DND-41 (cell line): ENCODE data around the gene GAS2.

Source experiments
- CTCF ChIP-seq: IDR thresholded peaks from 2 replicates; pipeline ENCODE4 v1.5.1; 2012; ENCODE audit warnings: borderline replicate concordance, low read length, moderate library complexity, mild to moderate bottlenecking; ENCODE audit not compliant: poor library complexity, severe bottlenecking; ENCODE audit errors: extremely low read depth
- EZH2 ChIP-seq: IDR thresholded peaks from 3 replicates; pipeline ENCODE4 v1.6.1; 2012; ENCODE audit warnings: borderline replicate concordance, low read depth, mild to moderate bottlenecking, moderate library complexity, low read length, inconsistent platforms; ENCODE audit not compliant: severe bottlenecking

GRCh38 chr11:22685111-22685510 lies 18.7 kb downstream of the GAS2 start:
- TF ChIP-seq CTCF (no peak), EZH2 (no peak)
